Liver (tissue), 3 donors: ENCODE data around the gene PRRG2.

Experiments used
- CTCF ChIP-seq: fragments of 150-350 bp; IDR thresholded peaks from 2 replicates; pipeline ENCODE4 v1.5.1; 2017; ENCODE audit warnings: improper control_type of control experiment, low read depth, low read length; ENCODE audit not compliant: missing input control
- MAX ChIP-seq: IDR thresholded peaks from 2 replicates; pipeline ENCODE4 v1.6.1; 2016; ENCODE audit warnings: antibody characterized with exemption
- RAD21 ChIP-seq, 2 donors: IDR thresholded peaks; 2 replicates each; pipeline ENCODE4 v1.6.1; 2016; ENCODE audit warnings: antibody characterized with exemption in 2 of 2, mild to moderate bottlenecking in 2 of 2
- SP1 ChIP-seq: IDR thresholded peaks from 2 replicates; pipeline ENCODE4 v1.6.1; 2018; ENCODE audit warnings: antibody characterized with exemption, mild to moderate bottlenecking
- TF ChIP-seq, protein P1 (sequence below): IDR thresholded peaks from 2 replicates; pipeline ENCODE4 v1.6.1; 2016; ENCODE audit warnings: antibody characterized with exemption
- donor health status: healthy.
- donor health status: healthy.

DNA sequence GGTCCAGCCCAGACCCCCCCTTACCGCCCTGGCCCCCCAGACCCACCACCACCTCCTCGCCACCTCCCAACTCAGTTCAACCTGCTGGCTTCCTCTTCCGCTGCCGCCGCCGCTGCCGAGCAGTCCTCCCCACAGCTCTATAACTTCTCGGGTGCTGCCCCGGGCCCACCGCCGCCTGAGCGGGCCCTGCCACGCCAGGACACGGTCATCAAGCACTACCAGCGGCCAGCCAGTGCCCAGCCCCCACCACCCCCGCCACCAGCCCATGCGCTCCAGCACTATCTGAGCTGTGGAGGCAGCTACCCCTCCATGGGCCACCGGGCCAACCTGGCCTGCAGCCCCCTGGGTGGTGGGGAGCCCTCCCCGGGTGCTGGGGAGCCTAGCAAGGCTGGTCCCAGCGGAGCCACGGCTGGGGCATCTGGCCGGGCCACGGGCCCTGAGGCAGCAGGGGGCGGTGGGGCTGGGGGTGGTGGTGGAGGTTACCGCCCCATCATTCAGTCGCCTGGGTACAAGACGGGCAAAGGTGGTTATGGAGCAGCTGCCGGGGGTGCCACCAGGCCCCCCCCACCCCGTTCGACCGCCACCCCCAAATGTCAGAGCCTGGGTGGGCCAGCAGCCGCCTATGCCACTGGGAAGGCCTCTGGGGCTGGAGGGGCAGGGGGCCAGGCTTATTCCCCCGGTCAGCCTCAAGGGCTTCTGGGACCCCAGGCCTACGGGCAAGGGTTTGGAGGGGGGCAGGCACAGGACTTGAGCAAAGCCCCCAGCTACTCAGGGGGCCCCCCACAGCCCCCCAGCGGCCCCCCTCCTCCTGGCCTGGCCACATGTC is 14.1 kb downstream of the PRRG2 start:
- TF ChIP-seq, protein P1, sequence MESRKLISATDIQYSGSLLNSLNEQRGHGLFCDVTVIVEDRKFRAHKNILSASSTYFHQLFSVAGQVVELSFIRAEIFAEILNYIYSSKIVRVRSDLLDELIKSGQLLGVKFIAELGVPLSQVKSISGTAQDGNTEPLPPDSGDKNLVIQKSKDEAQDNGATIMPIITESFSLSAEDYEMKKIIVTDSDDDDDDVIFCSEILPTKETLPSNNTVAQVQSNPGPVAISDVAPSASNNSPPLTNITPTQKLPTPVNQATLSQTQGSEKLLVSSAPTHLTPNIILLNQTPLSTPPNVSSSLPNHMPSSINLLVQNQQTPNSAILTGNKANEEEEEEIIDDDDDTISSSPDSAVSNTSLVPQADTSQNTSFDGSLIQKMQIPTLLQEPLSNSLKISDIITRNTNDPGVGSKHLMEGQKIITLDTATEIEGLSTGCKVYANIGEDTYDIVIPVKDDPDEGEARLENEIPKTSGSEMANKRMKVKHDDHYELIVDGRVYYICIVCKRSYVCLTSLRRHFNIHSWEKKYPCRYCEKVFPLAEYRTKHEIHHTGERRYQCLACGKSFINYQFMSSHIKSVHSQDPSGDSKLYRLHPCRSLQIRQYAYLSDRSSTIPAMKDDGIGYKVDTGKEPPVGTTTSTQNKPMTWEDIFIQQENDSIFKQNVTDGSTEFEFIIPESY: no peak
- no peak for TF ChIP-seq SP1
- TF ChIP-seq CTCF: no peak
- no peak for TF ChIP-seq RAD21 (IDR thresholded peaks at IDR 0.05)
- no peak for TF ChIP-seq MAX
